ENCODE results near the gene IFIT3.

DNA sequence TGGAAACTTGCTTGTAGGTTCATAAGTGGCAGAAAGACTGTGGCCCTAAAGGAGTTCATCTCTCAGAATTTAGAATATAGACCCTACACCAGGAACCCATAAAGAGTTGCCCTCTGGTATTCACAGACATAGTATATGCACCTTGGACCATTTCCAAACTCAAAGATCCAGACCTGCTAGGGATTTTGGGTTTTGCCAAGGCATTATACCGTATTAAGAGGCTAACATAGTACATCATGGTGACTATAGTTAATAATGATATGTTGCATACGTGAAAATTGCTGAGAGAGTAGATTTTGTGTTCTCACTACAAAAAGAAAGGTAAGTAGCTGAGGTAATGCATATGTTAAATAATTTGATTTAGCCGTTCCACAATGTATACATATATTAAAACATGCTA, 13.9 kb downstream of the IFIT3 start:
- TF ChIP-seq, protein P1, sequence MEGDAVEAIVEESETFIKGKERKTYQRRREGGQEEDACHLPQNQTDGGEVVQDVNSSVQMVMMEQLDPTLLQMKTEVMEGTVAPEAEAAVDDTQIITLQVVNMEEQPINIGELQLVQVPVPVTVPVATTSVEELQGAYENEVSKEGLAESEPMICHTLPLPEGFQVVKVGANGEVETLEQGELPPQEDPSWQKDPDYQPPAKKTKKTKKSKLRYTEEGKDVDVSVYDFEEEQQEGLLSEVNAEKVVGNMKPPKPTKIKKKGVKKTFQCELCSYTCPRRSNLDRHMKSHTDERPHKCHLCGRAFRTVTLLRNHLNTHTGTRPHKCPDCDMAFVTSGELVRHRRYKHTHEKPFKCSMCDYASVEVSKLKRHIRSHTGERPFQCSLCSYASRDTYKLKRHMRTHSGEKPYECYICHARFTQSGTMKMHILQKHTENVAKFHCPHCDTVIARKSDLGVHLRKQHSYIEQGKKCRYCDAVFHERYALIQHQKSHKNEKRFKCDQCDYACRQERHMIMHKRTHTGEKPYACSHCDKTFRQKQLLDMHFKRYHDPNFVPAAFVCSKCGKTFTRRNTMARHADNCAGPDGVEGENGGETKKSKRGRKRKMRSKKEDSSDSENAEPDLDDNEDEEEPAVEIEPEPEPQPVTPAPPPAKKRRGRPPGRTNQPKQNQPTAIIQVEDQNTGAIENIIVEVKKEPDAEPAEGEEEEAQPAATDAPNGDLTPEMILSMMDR (IDR thresholded peaks at IDR 0.05): no peak
- TF ChIP-seq EZH2 (IDR thresholded peaks at IDR 0.05) (no peak), EZH2phosphoT487 (IDR thresholded peaks at IDR 0.05) (no peak)

Data from neural progenitor cell (in vitro differentiated cells).